ENCODE data around the gene ZNF536. TPM values are rescaled to one million over a fixed set of nuclear protein-coding genes. Genes with fewer than 3 reads are reported as not detected.

Gene ZNF536
- total RNA-seq, 4 donors from 2014 or later: 0.51 to 1.0 (median 0.77) TPM

DNA sequence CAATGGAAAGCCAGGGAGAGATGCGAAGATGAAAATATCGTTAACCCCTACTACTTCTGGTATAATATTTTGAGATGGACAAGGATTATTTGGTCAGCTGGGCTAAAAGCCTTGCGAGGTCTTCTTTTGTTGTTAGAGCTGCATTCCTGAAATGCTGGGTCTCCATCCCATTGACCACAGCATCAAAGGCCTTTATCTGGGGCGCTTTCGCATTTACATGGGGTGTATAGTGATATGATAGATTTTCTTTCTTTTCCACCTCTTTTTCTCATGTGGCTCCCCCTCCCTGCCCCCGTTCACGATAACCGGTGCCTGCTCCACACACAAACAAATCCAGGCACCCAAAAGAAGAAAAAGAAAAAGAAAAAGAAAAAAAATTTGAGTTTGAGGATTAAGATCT is 77.5 kb downstream of the ZNF536 start:
- DNase-seq (ENCODE audit: low spot score in 2 of 2): no peak
- WGBS, 2 donors: 49 to 50% methylated on average over 8 of the region's 8 CpGs
- intact Hi-C loops (cut with DNase I; ENCODE audit: low total_unique reads): no loop called here
- TF ChIP-seq CTCF (IDR thresholded peaks at IDR 0.05) (no peak), POLR2A (IDR thresholded peaks at IDR 0.05) (no peak)
- no peak overlapping the region for H3K4me3 ChIP-seq (ENCODE audit: low read depth, poor library complexity, severe bottlenecking)

DNA sequence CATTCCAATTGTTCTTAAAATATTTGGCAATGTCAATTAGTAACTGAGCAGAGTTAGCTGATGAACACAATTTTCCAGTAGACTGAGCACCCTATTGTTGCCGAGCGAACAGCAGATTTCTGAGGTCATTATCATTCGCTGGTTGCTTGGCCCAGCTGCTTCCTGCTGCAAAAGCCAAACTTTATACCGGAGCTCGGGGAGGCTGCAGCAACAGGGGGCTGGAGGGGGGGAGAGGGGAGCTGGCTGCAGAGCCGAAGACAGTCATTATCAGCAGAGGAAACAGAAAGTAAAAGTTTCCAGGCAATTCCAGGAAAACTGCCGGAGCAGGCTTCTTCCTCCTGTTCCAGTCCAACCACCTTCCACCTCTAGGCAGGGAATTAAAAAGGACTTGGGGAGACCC is 77.9 kb downstream of the ZNF536 start:
- intact Hi-C loops (cut with DNase I; ENCODE audit: low total_unique reads): no loop called here
- 0% methylated on average over 7 of the region's 7 CpGs for WGBS, 2 donors
- TF ChIP-seq POLR2A (IDR thresholded peaks at IDR 0.05) (no peak), CTCF (IDR thresholded peaks at IDR 0.05) (no peak)
- peak in 1 of 2 donors; percentile 24 for DNase-seq (ENCODE audit: low spot score in 2 of 2)
- no peak overlapping the region for H3K4me3 ChIP-seq (ENCODE audit: low read depth, poor library complexity, severe bottlenecking)

- H3K4me3 ChIP-seq (ENCODE audit: low read depth, poor library complexity, severe bottlenecking): no peak overlapping the region
- WGBS, 2 donors: 36 to 58% methylated on average over 30 to 31 of the region's 31 CpGs
- DNase-seq (ENCODE audit: low spot score in 2 of 2): no peak
- no peak for TF ChIP-seq CTCF (IDR thresholded peaks at IDR 0.05)
- TF ChIP-seq POLR2A (IDR thresholded peaks at IDR 0.05): no peak
- intact Hi-C loops (cut with DNase I; ENCODE audit: low total_unique reads): no loop called here
Measured at GRCh38 chr19:30450835-30451321, 78.7 kb downstream of the ZNF536 start.

GRCh38 chr19:30452931-30453330 is 80.7 kb downstream of the ZNF536 start:
- DNase-seq (ENCODE audit: low spot score in 2 of 2): no peak

DNA sequence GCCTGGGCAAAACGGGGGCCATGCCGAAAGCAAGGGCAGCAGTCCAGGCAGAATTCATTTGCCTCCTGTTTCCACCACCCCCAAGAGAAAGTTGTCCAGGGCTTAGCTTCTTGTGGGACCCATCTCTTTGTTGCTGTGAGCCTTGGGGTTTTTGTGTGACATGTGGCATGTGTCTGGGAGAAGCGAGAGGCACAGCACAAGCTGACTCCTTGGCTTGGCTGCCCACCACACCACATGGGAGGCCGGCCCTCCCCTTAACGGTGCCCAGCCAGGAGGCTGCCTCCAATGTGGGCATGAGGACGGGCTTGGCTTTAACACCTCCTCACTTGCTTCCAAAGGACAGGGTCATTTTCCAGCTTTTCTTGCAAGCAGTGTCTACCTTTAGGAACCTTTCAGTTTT is 81.6 kb downstream of the ZNF536 start:
- 65 to 66% methylated on average over 4 to 6 of the region's 6 CpGs for WGBS, 2 donors
- TF ChIP-seq CTCF (IDR thresholded peaks at IDR 0.05) (no peak), POLR2A (IDR thresholded peaks at IDR 0.05) (no peak)
- intact Hi-C loops (cut with DNase I; ENCODE audit: low total_unique reads): no loop called here
- H3K4me3 ChIP-seq (ENCODE audit: low read depth, poor library complexity, severe bottlenecking): no peak overlapping the region
- DNase-seq (ENCODE audit: low spot score in 2 of 2): no peak

More at GRCh38 chr19:30452931-30453330, 80.7 kb downstream of the ZNF536 start:
- intact Hi-C loops (cut with DNase I; ENCODE audit: low total_unique reads): no loop called here
- TF ChIP-seq CTCF (IDR thresholded peaks at IDR 0.05): no peak
- no peak for TF ChIP-seq POLR2A (IDR thresholded peaks at IDR 0.05)
- H3K4me3 ChIP-seq (ENCODE audit: low read depth, poor library complexity, severe bottlenecking): no peak overlapping the region
- WGBS, 2 donors: 80 to 91% methylated on average over 7 of the region's 7 CpGs

- intact Hi-C loops (cut with DNase I; ENCODE audit: low total_unique reads): no loop called here
- 82 to 88% methylated on average over 1 of the region's 1 CpG for WGBS, 2 donors
- no peak for DNase-seq (ENCODE audit: low spot score in 2 of 2)
- H3K4me3 ChIP-seq (ENCODE audit: low read depth, poor library complexity, severe bottlenecking): no peak overlapping the region
- TF ChIP-seq POLR2A (IDR thresholded peaks at IDR 0.05) (no peak), CTCF (IDR thresholded peaks at IDR 0.05) (no peak)
Measured at GRCh38 chr19:30455881-30456280, 83.7 kb downstream of the ZNF536 start.
